GM19328 (cell line): Measurements from ENCODE around the gene PLCG2.
"Not testable (repeated sequence)": the region's sequence is repeated elsewhere in the genome, so short reads cannot be mapped to it uniquely, and the experiment has no call there.

Experiments
- ATAC-seq: cut with Tn5 transposase; IDR thresholded peaks from one replicate; pipeline ENCODE4 v1.9.1; 2021; ENCODE audit warnings: mild to moderate bottlenecking, moderate library complexity; ENCODE audit not compliant: unreplicated experiment

PLCG2 gene

DNA sequence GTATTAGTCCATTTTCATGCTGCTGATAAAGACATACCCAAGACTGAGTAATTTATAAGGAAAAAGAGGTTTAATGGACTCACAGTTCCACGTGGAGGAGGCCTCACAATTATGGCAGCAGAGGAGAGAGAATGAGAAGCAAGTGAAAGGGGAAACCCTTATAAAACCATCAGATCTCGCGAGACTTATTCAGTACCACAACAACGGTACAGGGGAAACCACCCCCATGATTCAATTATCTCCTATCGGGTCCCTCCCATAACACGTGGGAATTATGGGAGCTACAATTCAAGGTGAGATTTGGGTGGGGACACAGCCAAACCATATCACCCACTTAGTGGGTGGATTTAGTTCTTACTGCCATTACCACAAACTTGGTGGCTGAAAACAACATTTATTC lies 155.6 kb downstream of the PLCG2 start:
- ATAC-seq, result not testable (repeated sequence)

DNA sequence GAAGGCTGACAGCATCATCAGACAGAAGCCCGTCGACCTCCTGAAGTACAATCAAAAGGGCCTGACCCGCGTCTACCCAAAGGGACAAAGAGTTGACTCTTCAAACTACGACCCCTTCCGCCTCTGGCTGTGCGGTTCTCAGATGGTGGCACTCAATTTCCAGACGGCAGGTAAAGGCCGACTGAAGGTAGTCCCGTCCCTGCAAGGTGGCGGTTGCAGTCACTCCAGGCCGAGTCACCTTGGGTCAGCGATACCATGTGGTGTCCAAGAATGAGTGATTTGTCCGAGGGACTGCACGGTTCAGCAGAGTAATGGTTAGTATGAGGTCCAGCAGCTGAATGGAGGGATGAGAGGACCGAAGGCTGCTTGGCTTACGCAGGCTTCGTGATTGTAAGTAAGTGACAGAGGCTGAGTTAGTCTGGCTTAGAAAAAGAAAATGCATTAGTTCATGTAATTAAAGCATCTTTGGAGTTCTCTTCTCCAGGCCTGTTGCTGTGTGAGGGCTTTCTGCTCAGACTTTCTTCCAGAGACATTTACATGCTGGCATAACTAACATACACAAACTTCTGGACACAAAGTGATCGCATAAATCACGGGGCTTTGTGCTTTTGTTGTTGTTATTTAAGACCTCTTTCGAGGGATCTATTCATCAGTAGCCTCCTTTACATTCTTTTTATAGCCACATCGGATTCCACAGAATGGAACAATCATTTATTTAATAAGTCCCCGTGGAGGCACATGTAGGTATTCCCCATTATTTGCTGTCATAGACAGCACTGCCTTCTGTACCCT lies 157.3 kb downstream of the PLCG2 start:
- ATAC-seq, result no peak

DNA sequence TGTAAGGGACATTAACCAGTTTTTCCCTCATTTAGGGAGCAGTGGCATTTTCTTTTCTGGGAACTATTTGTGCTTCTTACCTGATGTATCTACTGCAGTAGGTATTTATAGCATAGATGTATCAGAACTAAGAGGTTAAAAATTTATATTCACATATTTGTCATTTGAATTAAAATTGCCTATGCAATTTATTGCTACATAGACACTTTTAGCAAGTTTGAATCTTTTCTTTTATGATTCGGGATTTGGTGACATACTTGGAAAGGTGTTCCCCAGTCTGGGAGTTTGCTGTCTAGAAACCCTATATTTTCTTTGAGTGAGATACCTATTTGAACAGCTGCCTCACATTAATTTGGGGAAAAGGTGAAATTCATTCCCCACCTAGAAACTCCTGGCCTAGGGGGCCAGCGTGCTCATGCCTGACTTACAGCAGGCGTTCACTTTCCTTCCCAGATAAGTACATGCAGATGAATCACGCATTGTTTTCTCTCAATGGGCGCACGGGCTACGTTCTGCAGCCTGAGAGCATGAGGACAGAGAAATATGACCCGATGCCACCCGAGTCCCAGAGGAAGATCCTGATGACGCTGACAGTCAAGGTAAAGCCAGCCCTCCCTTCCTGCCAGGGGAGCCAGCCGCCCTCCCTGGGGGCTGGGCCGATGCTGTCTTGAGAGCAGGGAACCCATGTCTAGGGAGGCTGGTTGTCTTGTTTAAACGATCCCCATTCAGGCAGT lies 158.4 kb downstream of the PLCG2 start:
- no peak for ATAC-seq

DNA sequence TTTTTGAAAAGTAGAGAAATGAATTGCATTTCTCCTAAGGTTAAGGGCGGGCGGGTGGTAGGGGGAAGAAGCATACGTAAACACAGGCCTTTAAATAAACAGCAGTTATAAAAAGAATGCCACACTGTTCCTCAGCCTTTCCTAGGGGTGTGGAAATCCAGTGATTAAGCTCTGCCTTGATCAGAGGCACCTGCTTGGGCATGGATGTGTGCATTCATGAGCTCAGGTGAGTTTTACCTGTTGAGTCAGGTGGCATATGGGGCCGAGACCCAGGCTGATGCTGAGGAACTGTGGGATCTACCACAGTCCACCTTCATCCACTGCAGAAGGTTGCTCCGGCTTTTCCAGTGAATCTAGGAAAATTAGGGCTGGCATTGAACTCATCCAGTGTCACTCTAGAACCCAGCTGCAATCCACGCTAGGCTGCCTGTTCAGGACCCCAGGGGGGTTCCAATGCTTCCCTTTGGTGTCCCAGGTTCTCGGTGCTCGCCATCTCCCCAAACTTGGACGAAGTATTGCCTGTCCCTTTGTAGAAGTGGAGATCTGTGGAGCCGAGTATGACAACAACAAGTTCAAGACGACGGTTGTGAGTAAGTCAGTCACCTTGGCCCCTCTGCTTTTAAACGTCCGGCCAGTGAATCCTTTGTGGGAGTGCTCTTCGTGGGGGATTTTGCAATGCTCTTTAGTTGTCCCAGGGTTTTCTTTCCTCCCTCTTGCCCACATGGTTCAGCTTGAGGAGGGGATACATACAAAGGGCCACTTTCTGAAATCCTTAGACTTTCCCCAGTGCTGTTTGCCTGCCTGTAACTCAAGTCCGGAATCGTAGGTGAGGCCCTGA lies 159.5 kb downstream of the PLCG2 start:
- ATAC-seq, result no peak

- no peak for ATAC-seq
These were observed 160.3 kb downstream of the PLCG2 start for GRCh38 chr16:81939164-81940056.

DNA sequence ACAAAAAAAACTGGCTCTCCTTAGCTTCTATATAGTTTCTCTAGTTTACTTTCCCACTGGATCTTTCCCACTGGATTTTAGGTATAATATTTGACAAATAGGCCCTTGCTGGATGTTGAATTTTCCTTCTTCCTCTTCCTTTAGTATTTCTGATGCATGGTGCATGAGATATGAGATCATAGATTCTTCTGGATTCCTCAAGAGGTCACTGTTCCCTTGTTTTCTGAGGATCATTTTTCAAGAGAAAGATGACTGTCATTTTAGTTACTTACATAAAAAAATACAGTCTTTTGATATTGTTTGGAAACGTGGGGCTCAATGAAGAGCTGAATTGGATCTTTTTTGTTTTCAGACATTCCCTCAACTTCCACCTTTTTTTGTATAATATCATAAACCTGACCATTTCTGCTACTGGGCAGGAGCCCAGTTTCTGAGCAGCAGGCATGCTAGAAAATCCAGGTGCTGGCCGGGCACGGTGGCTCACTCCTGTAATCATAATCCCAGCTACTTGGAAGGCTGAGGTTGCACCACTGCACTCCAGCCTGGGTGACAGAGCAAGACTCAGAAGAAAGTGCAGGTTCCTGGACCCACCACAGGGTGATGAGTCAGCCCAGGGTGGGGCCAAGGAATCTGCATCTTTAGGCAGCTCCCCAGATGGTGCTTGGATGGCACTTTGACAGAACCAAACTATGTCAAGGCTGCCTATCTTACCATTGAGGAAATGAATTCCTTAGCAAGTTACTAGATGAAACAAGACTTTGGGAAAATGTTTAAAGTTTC lies 161.9 kb downstream of the PLCG2 start:
- no peak for ATAC-seq

DNA sequence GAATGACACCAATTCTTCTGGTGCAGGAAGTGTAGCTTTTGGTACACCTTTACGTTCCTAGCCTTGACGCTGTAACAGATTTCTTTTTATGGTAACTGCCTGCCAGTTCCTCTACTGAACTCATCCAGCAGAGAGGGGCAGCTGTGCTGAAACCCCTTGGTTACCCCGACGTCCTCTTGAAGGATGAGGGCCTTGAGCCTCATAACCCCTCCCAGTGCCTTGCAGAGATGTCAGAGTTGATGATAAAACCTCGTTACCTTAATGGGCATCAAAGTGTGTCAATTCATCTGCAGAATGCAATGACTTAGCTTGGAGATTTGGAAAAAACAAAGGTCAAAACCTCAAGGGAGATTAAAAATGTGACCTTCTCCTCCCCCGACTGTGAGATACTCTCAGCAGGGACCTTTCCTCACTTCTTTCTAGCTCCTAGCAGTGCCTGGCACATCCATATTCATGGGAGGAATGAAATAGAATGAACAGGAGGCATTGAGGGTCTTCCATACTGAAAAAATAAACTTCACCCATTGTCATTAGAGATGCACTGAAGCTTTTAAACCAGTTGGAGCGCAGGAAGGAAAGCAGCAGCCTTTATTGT lies 163.0 kb downstream of the PLCG2 start:
- ATAC-seq, result no peak

DNA sequence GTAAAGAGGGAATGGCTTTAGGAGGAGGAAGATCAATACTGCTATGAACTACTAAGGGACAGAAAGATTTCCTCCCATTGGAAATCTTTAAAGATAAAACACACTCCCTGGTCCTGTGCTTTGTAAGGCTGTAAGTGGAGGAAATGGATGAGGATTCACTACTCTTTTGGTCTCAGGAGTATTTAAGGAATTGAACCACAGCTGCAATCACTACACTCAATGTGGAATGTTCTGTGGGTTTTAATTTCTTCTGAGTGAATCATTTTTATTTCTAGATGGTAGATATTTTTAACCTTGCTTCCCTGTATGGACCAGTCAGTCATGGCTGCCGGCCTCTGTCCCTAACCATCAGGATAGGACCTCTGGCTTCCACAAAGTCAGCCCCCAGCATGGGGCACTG lies 166.6 kb downstream of the PLCG2 start:
- ATAC-seq, result no peak

GRCh38 chr16:81946206-81946605 lies 167.1 kb downstream of the PLCG2 start:
- no peak for ATAC-seq

DNA sequence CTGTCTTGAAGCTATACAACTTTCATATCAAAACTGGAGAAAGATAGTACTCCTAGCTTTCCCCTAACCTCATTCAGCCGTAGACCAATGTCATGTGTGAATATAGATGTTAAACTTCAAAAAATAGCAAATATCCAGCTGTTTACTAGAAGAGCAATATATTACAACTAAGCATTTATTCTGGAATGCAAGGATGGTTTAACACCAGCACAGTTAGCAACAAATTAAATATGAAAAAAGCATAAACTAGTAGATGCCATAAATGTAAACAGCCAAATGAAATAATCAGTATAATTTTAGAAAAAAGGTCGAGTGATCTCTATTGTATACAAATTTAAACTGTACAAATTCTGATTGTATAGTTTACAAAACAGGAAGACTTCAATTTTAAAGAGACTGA lies 172.5 kb downstream of the PLCG2 start:
- ATAC-seq, result no peak

DNA sequence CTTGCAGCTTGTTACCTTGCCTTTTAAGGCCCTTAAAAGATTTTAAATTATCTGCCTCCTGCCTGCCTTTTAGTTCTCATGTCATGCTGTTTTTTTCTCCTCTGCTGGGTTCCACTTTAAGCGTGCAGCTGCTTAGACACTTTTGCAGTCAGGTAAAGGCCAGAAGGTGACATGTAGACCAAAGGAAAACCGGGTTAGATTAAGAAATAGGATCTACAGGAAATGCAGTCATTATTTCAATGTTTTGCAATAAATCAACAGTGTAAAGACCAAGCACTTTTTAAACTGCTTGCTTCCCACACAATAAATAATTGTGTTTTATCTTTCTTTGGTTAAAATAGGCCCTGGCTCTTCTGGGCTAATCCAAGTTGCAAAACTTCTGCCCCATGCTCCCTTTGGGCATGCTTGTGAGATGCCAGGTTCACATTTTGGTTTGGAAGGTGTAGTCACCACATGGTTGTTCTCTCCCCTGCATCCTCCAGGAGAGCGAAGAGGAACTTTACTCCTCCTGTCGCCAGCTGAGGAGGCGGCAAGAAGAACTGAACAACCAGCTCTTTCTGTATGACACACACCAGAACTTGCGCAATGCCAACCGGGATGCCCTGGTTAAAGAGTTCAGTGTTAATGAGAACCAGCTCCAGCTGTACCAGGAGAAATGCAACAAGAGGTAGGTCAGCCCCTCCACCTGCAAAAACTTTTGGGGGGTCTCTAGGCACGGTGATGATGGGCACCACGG lies 177.3 kb downstream of the PLCG2 start:
- ATAC-seq, result no peak

DNA sequence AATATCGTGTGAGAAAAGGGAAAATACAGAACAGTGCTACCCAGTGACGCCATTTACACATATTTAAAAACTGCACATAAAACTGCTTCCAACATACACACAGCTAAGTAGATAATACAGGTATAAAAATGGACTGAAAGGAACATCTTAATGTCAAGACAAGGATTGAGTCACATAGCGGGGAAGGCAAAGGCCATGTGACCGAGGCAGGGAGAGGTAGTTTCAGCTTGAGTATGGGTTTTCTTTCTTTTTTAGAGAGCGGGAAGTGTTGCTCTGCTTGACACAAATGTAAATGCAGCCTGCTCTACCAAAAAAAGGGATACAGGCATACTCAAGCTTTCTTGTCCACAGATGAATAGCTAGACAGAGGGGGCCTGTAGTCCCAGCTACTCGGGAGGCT lies 185.7 kb downstream of the PLCG2 start:
- ATAC-seq, result no peak

DNA sequence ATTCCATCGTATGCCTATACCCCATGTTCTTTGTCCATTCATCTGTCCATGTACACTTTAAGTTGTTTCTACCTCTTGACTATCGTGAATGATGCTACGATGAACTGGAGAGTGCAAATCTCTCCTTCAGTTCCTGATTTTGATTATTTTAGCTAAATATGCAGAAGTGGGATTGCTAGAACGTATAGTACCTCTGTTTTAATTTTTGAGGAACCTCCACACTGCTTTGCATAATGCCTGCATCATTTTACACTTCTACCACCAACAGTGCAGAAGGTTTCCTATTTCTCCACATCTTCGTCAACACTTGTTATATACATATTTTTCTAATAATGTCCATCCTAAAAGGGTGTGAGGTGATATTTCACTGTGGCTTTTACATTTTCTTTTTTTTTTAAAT lies 188.3 kb downstream of the PLCG2 start:
- no peak for ATAC-seq

- no peak for ATAC-seq
These were observed 192.8 kb downstream of the PLCG2 start for GRCh38 chr16:81971853-81972252.

GRCh38 chr16:81973737-81974136 lies 194.6 kb downstream of the PLCG2 start:
- no peak for ATAC-seq

- no peak for ATAC-seq
These were observed 196.5 kb downstream of the PLCG2 start for GRCh38 chr16:81975637-81976036.

- ATAC-seq, result not testable (repeated sequence)
These were observed 198.3 kb downstream of the PLCG2 start for GRCh38 chr16:81977335-81977942.

DNA sequence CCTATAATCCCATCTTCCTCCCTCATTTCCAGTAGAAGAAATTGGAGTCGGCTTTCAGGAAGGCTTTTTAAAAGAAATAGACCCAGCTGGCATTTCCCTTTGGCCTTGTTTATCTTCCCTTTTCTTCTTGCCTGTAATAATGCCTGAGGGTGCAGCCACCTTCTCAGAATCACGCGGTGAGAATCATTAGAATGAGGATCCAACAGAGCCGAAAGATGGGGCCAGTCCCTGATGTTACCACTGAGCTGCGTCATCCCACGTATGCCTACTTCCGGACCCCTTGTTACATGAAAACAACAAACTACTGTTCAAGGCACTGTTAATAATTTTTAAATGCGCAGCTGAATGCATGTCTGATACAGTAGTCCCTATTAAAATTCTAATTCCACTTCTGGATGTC lies 208.0 kb downstream of the PLCG2 start:
- ATAC-seq, result no peak
